ENCODE results near the gene TMEM45A. TPM values are rescaled to one million over a fixed set of nuclear protein-coding genes. Genes with fewer than 3 reads are reported as not detected.

The TMEM45A gene
- total and polyA plus RNA-seq, 8 donors: 23.5 to 53.8 (median 43.1) TPM

DNA sequence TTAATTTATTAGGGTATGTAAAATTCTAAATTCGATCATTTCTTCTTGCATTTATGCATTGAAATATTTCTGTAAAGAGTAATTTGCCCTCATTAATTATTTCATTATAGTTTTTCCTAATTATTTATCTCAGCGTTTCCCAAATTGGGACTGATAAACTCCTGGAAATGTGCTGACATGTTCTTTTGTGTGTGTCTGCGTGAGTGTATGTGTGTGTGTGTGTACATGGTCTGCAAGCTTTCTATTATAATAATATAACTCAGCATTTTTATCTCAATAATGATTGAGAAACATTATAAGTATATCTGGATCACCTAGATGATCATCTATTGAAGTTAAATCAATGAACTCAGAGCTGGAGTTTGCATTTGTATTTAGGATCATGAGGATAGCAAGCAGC lies 38.7 kb downstream of the TMEM45A start:
- Histone ChIP-seq H3K27ac (no peak overlapping the region), H3K4me1 (no peaks in the 10 kb centered on the region), H3K9me3 (no peaks in the 10 kb centered on the region), H3K36me3 (no peaks in the 10 kb centered on the region), H3K27me3 (no peaks in the 10 kb centered on the region), H3K4me3 (no peak overlapping the region)
- intact Hi-C loops (cut with DNase I): no loop called here
- DNase-seq (no peak), ATAC-seq (no peak)
- TF ChIP-seq, protein P1, sequence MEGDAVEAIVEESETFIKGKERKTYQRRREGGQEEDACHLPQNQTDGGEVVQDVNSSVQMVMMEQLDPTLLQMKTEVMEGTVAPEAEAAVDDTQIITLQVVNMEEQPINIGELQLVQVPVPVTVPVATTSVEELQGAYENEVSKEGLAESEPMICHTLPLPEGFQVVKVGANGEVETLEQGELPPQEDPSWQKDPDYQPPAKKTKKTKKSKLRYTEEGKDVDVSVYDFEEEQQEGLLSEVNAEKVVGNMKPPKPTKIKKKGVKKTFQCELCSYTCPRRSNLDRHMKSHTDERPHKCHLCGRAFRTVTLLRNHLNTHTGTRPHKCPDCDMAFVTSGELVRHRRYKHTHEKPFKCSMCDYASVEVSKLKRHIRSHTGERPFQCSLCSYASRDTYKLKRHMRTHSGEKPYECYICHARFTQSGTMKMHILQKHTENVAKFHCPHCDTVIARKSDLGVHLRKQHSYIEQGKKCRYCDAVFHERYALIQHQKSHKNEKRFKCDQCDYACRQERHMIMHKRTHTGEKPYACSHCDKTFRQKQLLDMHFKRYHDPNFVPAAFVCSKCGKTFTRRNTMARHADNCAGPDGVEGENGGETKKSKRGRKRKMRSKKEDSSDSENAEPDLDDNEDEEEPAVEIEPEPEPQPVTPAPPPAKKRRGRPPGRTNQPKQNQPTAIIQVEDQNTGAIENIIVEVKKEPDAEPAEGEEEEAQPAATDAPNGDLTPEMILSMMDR (IDR thresholded peaks at IDR 0.05): no peak

DNA sequence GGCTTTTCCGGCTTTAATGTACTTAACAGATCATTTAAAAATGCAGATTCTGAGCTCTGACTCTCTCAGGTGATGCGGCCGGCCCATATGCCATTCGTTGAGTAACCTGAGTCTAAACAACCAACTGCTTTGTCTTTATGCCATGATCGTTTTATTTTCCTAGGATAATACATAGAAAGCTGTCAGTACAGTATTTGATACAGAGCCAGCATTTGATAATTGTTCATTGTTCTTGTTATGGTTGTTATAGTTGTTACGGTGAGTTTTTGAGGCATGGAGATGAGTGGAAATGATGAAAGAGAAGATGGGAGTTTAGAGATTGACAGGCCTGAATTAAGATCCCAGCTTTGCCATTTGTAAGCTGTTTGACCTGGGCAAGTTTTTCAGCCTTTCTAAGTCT lies 40.0 kb downstream of the TMEM45A start:
- intact Hi-C loops (cut with DNase I): no loop called here
- TF ChIP-seq, protein P1 (IDR thresholded peaks at IDR 0.05): no peak
- Histone ChIP-seq H3K4me3 (no peak overlapping the region), H3K4me1 (no peaks in the 10 kb centered on the region), H3K27me3 (no peaks in the 10 kb centered on the region), H3K36me3 (no peaks in the 10 kb centered on the region), H3K9me3 (no peaks in the 10 kb centered on the region), H3K27ac (no peak overlapping the region)
- ATAC-seq (no peak), DNase-seq (no peak)

DNA sequence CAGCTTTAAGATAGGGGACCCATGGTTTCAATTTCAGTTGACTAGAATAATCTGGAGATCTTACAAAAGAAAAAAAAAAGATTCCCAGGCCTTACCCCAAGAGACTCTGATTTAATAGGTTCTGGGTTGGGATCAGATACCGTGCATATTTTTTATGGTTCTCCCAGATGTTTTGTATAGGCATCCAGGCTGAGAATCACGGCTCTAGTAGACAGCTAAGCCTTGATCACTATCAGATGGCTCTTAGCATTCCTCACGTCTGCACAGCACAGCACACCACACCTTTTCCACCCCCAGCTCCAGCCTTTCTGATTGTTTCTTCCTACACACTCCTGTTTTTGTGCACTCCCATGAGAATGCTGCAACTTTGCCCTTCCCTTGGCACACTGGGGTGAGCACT lies 40.8 kb downstream of the TMEM45A start:
- no peak for DNase-seq
- no peaks in the 10 kb centered on the region for H3K36me3 ChIP-seq
- H3K27ac ChIP-seq: no peak overlapping the region
- no peaks in the 10 kb centered on the region for H3K4me1 ChIP-seq
- no peaks in the 10 kb centered on the region for H3K9me3 ChIP-seq
- no peak overlapping the region for H3K4me3 ChIP-seq
- TF ChIP-seq, protein P1 (IDR thresholded peaks at IDR 0.05): no peak
- intact Hi-C loops (cut with DNase I): no loop called here
- no peaks in the 10 kb centered on the region for H3K27me3 ChIP-seq
- ATAC-seq: no peak

DNA sequence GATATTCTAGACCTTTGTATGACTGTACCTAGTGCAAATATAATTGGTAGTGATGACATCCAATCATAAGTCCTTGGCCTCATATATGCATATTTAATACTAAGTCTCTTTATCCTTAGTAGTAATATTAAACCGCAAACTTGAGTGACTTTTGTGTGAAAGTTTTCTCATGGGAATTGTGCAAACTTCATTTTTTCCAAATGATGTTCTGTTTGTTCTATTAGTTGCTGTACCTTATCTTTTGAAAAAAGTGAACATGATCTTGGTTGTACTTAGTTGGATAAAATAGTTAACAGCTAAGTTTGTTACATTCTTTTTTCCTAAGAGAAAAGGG lies 43.2 kb downstream of the TMEM45A start:
- DNase-seq (no peak), ATAC-seq (no peak)
- Histone ChIP-seq H3K36me3 (no peaks in the 10 kb centered on the region), H3K9me3 (no peaks in the 10 kb centered on the region), H3K27ac (no peak overlapping the region), H3K4me1 (no peaks in the 10 kb centered on the region), H3K27me3 (no peaks in the 10 kb centered on the region), H3K4me3 (no peak overlapping the region)
- intact Hi-C loops (cut with DNase I): no loop called here
- TF ChIP-seq, protein P1 (IDR thresholded peaks at IDR 0.05): no peak

DNA sequence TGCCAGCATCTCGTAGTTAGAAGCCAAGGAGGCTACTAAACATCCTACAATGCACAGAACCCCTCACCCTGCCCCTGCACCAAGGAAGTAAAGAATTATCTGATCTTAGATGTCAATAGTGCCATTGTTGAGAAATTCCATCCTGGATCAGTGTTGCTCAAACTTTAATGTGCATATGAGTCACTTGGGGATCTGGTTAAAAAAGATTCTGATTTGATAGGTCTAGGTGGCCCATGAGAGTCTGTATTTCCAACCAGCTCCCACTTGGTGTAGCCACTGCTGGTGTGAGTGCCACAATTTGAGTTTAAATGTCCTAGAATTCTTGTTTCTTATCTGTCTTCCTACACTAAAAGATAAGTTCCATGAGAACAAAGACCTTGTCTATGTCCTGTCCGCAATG lies 43.7 kb downstream of the TMEM45A start:
- Histone ChIP-seq H3K4me1 (no peaks in the 10 kb centered on the region), H3K27me3 (no peaks in the 10 kb centered on the region), H3K27ac (no peak overlapping the region), H3K9me3 (no peaks in the 10 kb centered on the region), H3K4me3 (no peak overlapping the region), H3K36me3 (no peaks in the 10 kb centered on the region)
- TF ChIP-seq, protein P1 (IDR thresholded peaks at IDR 0.05): no peak
- no peak for ATAC-seq
- intact Hi-C loops (cut with DNase I): no loop called here
- no peak for DNase-seq

All from left lung (tissue), 10 donors.